ENCODE measurements around the gene HHIPL1.

GRCh38 chr14:99707420-99707819 lies 62.5 kb downstream of the HHIPL1 start:
- TF ChIP-seq CTCF (IDR thresholded peaks at IDR 0.05; ENCODE audit: control extremely low read depth in 1 of 3, insufficient read depth in 1 of 3, low read depth in 1 of 3, low read length in 3 of 3) (no peak), SP2 (IDR thresholded peaks at IDR 0.05; ENCODE audit: low read length) (no peak), YY1 (IDR thresholded peaks at IDR 0.05; ENCODE audit: low read depth, low read length) (no peak), POLR2AphosphoS5 (IDR thresholded peaks at IDR 0.05; ENCODE audit: low read depth, low read length) (no peak), ATF3 (IDR thresholded peaks at IDR 0.05; ENCODE audit: insufficient read depth, low read depth, low read length) (no peak), POLR2A (IDR thresholded peaks at IDR 0.05; ENCODE audit: control extremely low read depth in 1 of 2, low read depth in 2 of 2, low read length in 2 of 2) (no peak), MAX (IDR thresholded peaks at IDR 0.05) (no peak), SP4 (IDR thresholded peaks at IDR 0.05; ENCODE audit: low read length) (no peak)

All from H1 (cell line).